GM23338 (cell line): ENCODE measurements around the gene THRB. TPM values are rescaled to one million over a fixed set of nuclear protein-coding genes. Genes with fewer than 3 reads are reported as not detected.

Experiments used
- ATAC-seq: fragments of 200-7000 bp; cut with Tn5 transposase; 3 replicates; pipeline ENCODE4 v1.9.1; 2020
- DNase-seq: peaks from one replicate; pipeline ENCODE4 v3.0.0-alpha.2; 2015; ENCODE audit warnings: low spot score
- H2AFZ ChIP-seq: fragments of 200-600 bp; sonication (generic); 2 replicates; pipeline ENCODE4 v1.8.0; 2016; ENCODE audit warnings: antibody characterized with exemption, mild to moderate bottlenecking, moderate library complexity
- H3F3A ChIP-seq: fragments of 200-600 bp; sonication (generic); replicated peaks from 2 replicates; pipeline ENCODE4 v1.8.0; 2017; ENCODE audit warnings: antibody characterized with exemption, mixed run types, low read depth
- H3K27ac ChIP-seq: fragments of 200-600 bp; sonication (generic); 2 replicates; pipeline ENCODE4 v1.6.1; 2016; ENCODE audit warnings: low read depth
- H3K27me3 ChIP-seq: fragments of 200-600 bp; sonication (generic); 2 replicates; pipeline ENCODE4 v1.8.0; 2016; ENCODE audit warnings: mild to moderate bottlenecking, mixed run types, moderate library complexity; ENCODE audit not compliant: insufficient read depth
- H3K36me3 ChIP-seq: fragments of 200-600 bp; sonication (generic); 2 replicates; pipeline ENCODE4 v1.8.0; 2016; ENCODE audit warnings: mild to moderate bottlenecking; ENCODE audit not compliant: insufficient read depth
- H3K4me1 ChIP-seq: fragments of 200-600 bp; sonication (generic); 2 replicates; pipeline ENCODE4 v1.8.0; 2016; ENCODE audit warnings: mild to moderate bottlenecking, moderate library complexity; ENCODE audit not compliant: insufficient read depth
- H3K4me2 ChIP-seq: fragments of 200-600 bp; sonication (generic); 2 replicates; pipeline ENCODE4 v1.7.1; 2017; ENCODE audit warnings: mixed run types
- H3K4me3 ChIP-seq: fragments of 200-600 bp; sonication (generic); 2 replicates; pipeline ENCODE4 v1.6.1; 2016; ENCODE audit warnings: mixed run types
- H3K79me2 ChIP-seq: fragments of 200-600 bp; sonication (generic); replicated peaks from 2 replicates; pipeline ENCODE4 v1.8.0; 2017; ENCODE audit warnings: mild to moderate bottlenecking; ENCODE audit not compliant: insufficient read depth
- H3K9me2 ChIP-seq: fragments of 200-600 bp; sonication (generic); 2 replicates; pipeline ENCODE4 v1.8.0; 2017; ENCODE audit not compliant: insufficient read depth
- H4K20me1 ChIP-seq: fragments of 200-600 bp; sonication (generic); replicated peaks from 2 replicates; pipeline ENCODE4 v1.8.0; 2017; ENCODE audit warnings: mild to moderate bottlenecking; ENCODE audit not compliant: insufficient read depth
- H3K27ac Mint-ChIP-seq: 2 replicates; pipeline ENCODE4 v1.8.0; 2020; ENCODE audit warnings: inconsistent platforms, mild to moderate bottlenecking, moderate library complexity, mixed read lengths
- H3K27me3 Mint-ChIP-seq: 3 replicates; pipeline ENCODE4 v1.8.0; 2022; ENCODE audit warnings: low read depth, mild to moderate bottlenecking, moderate library complexity, mixed read lengths, inconsistent platforms; ENCODE audit not compliant: insufficient read depth, poor library complexity
- H3K36me3 Mint-ChIP-seq: 3 replicates; pipeline ENCODE4 v1.8.0; 2021; ENCODE audit warnings: low read depth, mild to moderate bottlenecking, inconsistent platforms, moderate library complexity, mixed read lengths
- H3K4me1 Mint-ChIP-seq: 3 replicates; pipeline ENCODE4 v1.8.0; 2020; ENCODE audit warnings: mild to moderate bottlenecking, inconsistent platforms, mixed read lengths
- H3K4me3 Mint-ChIP-seq: 3 replicates; pipeline ENCODE4 v1.8.0; 2021; ENCODE audit warnings: moderate library complexity, mild to moderate bottlenecking, inconsistent platforms, mixed read lengths
- H3K9me3 Mint-ChIP-seq: 3 replicates; pipeline ENCODE4 v1.8.0; 2020; ENCODE audit warnings: moderate library complexity, mild to moderate bottlenecking, inconsistent platforms, mixed read lengths
- CREB1 ChIP-seq: fragments of 250-450 bp; sonication (Bioruptor Pico); IDR thresholded peaks from 2 replicates; pipeline ENCODE4 v1.5.0; 2020; ENCODE audit warnings: low read depth, mild to moderate bottlenecking, moderate library complexity
- EZH2phosphoT487 ChIP-seq: fragments of 200-600 bp; sonication (generic); IDR thresholded peaks from one replicate; pipeline ENCODE4 v1.8.1; 2018; ENCODE audit warnings: antibody characterized with exemption; ENCODE audit not compliant: unreplicated experiment
- NANOG ChIP-seq: IDR thresholded peaks from 2 replicates; pipeline ENCODE4 v1.6.1; 2016; ENCODE audit warnings: antibody characterized with exemption, borderline replicate concordance
- ZNF331 ChIP-seq: fragments of 250-450 bp; sonication (Bioruptor Pico); IDR thresholded peaks from 2 replicates; pipeline ENCODE4 v1.5.0; 2020; ENCODE audit warnings: low read depth, mild to moderate bottlenecking, moderate library complexity
- polyA plus RNA-seq: library from polyadenylated mRNA; unstranded; fragments of >200 nt; fragmentation: Nextera tagmentation; extraction: Ambion mirVana; gene quantifications from 2 replicates; pipeline ENCODE4 v1.2.1, GENCODE V29; 2016
- total RNA-seq: library from RNA; depleted of rRNA; stranded (reverse); fragments of >200 nt; shearing (Covaris generic); gene quantifications from 2 replicates; pipeline ENCODE4 v1.2.3, GENCODE V29; 2014
- TF ChIP-seq, protein P1 (sequence below): fragments of 250-450 bp; sonication (Bioruptor Pico); IDR thresholded peaks from 2 replicates; pipeline ENCODE4 v1.5.0; 2020; ENCODE audit warnings: mild to moderate bottlenecking, moderate library complexity
- TF ChIP-seq, protein P2 (sequence below): IDR thresholded peaks from one replicate; pipeline ENCODE4 v1.6.1; 2018; ENCODE audit warnings: antibody characterized with exemption; ENCODE audit not compliant: unreplicated experiment

The THRB gene
- total and polyA plus RNA-seq, 2 experiments from 2014 or later: 1.7 to 3.2 TPM

DNA sequence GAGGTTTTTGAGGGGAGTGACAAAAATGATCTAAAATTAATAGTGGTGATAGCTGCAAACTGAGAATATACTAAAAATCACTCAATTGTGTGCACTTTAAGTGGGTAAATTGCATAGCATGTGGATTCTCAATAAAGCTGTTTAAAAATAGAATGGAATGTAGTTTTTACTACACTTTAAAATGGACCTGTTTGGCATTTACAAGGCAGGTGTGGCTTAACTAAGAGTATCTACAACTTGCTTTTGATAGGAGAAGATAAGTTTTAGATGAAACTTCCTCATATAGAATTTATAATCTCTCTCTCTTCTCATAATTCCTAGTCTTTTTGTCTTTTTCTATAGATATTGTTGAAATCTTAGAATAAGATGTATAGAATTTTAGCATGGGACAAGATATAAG lies 40.3 kb downstream of the THRB start (continued):
- TF ChIP-seq, protein P1, sequence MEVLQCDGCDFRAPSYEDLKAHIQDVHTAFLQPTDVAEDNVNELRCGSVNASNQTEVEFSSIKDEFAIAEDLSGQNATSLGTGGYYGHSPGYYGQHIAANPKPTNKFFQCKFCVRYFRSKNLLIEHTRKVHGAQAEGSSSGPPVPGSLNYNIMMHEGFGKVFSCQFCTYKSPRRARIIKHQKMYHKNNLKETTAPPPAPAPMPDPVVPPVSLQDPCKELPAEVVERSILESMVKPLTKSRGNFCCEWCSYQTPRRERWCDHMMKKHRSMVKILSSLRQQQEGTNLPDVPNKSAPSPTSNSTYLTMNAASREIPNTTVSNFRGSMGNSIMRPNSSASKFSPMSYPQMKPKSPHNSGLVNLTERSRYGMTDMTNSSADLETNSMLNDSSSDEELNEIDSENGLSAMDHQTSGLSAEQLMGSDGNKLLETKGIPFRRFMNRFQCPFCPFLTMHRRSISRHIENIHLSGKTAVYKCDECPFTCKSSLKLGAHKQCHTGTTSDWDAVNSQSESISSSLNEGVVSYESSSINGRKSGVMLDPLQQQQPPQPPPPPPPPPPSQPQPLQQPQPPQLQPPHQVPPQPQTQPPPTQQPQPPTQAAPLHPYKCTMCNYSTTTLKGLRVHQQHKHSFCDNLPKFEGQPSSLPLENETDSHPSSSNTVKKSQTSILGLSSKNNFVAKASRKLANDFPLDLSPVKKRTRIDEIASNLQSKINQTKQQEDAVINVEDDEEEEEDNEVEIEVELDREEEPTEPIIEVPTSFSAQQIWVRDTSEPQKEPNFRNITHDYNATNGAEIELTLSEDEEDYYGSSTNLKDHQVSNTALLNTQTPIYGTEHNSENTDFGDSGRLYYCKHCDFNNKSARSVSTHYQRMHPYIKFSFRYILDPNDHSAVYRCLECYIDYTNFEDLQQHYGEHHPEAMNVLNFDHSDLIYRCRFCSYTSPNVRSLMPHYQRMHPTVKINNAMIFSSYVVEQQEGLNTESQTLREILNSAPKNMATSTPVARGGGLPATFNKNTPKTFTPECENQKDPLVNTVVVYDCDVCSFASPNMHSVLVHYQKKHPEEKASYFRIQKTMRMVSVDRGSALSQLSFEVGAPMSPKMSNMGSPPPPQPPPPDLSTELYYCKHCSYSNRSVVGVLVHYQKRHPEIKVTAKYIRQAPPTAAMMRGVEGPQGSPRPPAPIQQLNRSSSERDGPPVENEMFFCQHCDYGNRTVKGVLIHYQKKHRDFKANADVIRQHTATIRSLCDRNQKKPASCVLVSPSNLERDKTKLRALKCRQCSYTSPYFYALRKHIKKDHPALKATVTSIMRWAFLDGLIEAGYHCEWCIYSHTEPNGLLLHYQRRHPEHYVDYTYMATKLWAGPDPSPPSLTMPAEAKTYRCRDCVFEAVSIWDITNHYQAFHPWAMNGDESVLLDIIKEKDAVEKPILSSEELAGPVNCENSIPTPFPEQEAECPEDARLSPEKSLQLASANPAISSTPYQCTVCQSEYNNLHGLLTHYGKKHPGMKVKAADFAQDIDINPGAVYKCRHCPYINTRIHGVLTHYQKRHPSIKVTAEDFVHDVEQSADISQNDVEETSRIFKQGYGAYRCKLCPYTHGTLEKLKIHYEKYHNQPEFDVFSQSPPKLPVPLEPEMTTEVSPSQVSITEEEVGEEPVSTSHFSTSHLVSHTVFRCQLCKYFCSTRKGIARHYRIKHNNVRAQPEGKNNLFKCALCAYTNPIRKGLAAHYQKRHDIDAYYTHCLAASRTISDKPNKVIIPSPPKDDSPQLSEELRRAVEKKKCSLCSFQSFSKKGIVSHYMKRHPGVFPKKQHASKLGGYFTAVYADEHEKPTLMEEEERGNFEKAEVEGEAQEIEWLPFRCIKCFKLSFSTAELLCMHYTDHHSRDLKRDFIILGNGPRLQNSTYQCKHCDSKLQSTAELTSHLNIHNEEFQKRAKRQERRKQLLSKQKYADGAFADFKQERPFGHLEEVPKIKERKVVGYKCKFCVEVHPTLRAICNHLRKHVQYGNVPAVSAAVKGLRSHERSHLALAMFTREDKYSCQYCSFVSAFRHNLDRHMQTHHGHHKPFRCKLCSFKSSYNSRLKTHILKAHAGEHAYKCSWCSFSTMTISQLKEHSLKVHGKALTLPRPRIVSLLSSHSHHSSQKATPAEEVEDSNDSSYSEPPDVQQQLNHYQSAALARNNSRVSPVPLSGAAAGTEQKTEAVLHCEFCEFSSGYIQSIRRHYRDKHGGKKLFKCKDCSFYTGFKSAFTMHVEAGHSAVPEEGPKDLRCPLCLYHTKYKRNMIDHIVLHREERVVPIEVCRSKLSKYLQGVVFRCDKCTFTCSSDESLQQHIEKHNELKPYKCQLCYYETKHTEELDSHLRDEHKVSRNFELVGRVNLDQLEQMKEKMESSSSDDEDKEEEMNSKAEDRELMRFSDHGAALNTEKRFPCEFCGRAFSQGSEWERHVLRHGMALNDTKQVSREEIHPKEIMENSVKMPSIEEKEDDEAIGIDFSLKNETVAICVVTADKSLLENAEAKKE (CRISPR knock-in tag): no peak

DNA sequence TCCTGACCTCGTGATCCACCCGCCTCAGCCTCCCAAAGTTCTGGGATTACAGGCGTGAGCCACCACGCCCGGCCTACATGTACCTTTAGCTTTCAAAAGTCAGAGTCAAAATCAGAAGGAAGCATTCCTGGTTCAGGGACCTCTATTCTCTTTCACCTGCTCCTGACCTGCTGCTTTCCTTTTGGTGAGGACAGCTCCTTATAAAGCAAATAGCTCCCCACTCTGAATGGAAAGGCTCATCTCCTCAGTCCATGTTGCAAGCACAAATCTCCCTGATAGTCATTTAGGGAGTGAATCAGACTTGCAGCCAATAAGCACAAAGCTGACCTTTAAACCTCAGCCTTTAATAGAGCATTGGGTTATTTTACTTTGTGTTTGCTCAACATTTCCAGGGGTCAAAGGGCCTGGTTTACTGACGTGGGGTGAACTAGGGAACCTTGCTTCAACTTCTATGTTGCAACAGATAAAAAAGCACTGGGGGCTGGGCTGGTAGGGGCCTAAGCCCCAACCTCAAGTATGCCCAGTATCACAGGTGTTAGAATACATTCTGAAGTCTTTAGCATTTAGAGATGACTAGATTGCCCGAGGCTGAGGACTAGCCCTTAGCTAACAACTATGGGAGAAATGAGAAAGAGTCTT lies 43.1 kb downstream of the THRB start:
- no peaks in the 10 kb centered on the region for H3K36me3 ChIP-seq
- H3K4me3 ChIP-seq: no peak overlapping the region
- H3K4me2 ChIP-seq: no peak overlapping the region
- no peaks in the 10 kb centered on the region for H3K79me2 ChIP-seq
- H3K9me3 Mint-ChIP-seq: no peaks in the 10 kb centered on the region
- no peak overlapping the region for H3K27ac ChIP-seq
- DNase-seq (no peak), ATAC-seq (no peak)
- no peaks in the 10 kb centered on the region for H3K27me3 ChIP-seq
- H3K4me3 Mint-ChIP-seq: no peak overlapping the region
- no peaks in the 10 kb centered on the region for H3K4me1 Mint-ChIP-seq
- no peaks in the 10 kb centered on the region for H3K9me2 ChIP-seq
- no peaks in the 10 kb centered on the region for H3F3A ChIP-seq
- no peaks in the 10 kb centered on the region for H3K36me3 Mint-ChIP-seq
- H2AFZ ChIP-seq: no peak overlapping the region
- no peaks in the 10 kb centered on the region for H3K27me3 Mint-ChIP-seq
- no peaks in the 10 kb centered on the region for H4K20me1 ChIP-seq
- H3K27ac Mint-ChIP-seq: no peak overlapping the region
- H3K4me1 ChIP-seq: no peaks in the 10 kb centered on the region
- TF ChIP-seq ZNF331 (CRISPR knock-in tag): no peak
- TF ChIP-seq CREB1 (CRISPR knock-in tag): no peak
- TF ChIP-seq, protein P2, sequence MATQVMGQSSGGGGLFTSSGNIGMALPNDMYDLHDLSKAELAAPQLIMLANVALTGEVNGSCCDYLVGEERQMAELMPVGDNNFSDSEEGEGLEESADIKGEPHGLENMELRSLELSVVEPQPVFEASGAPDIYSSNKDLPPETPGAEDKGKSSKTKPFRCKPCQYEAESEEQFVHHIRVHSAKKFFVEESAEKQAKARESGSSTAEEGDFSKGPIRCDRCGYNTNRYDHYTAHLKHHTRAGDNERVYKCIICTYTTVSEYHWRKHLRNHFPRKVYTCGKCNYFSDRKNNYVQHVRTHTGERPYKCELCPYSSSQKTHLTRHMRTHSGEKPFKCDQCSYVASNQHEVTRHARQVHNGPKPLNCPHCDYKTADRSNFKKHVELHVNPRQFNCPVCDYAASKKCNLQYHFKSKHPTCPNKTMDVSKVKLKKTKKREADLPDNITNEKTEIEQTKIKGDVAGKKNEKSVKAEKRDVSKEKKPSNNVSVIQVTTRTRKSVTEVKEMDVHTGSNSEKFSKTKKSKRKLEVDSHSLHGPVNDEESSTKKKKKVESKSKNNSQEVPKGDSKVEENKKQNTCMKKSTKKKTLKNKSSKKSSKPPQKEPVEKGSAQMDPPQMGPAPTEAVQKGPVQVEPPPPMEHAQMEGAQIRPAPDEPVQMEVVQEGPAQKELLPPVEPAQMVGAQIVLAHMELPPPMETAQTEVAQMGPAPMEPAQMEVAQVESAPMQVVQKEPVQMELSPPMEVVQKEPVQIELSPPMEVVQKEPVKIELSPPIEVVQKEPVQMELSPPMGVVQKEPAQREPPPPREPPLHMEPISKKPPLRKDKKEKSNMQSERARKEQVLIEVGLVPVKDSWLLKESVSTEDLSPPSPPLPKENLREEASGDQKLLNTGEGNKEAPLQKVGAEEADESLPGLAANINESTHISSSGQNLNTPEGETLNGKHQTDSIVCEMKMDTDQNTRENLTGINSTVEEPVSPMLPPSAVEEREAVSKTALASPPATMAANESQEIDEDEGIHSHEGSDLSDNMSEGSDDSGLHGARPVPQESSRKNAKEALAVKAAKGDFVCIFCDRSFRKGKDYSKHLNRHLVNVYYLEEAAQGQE: no peak
- TF ChIP-seq EZH2phosphoT487: no peak
- TF ChIP-seq NANOG: no peak
